GM12878 (cell line): Measurements from ENCODE around the gene KRTAP21-2. TPM values are rescaled to one million over a fixed set of nuclear protein-coding genes. Genes with fewer than 3 reads are reported as not detected.

Experiments used
- BCL11A ChIP-seq: IDR thresholded peaks from 2 replicates; pipeline ENCODE4 v1.6.1; 2011; ENCODE audit warnings: low read depth, low read length
- GABPA ChIP-seq: IDR thresholded peaks from 2 replicates; pipeline ENCODE4 v1.6.1; 2014; ENCODE audit warnings: antibody characterized with exemption, low read depth, mild to moderate bottlenecking, inconsistent platforms
- MEF2B ChIP-seq: fragments of 450-650 bp; IDR thresholded peaks from 2 replicates; pipeline ENCODE4 v1.6.1; 2018; ENCODE audit warnings: mild to moderate bottlenecking, moderate library complexity; ENCODE audit not compliant: partially characterized antibody, poor library complexity, severe bottlenecking
- MTA2 ChIP-seq: fragments of 450-650 bp; IDR thresholded peaks from 2 replicates; pipeline ENCODE4 v1.6.1; 2016; ENCODE audit warnings: low read depth, mild to moderate bottlenecking, moderate library complexity
- POLR2AphosphoS2 ChIP-seq: IDR thresholded peaks from 2 replicates; pipeline ENCODE4 v1.6.1; 2011; ENCODE audit warnings: low read depth, mild to moderate bottlenecking, low read length, improper control_type of control experiment, moderate library complexity
- SMC3 ChIP-seq: IDR thresholded peaks from 2 replicates; pipeline ENCODE4 v1.6.1; 2011; ENCODE audit warnings: low read length, improper control_type of control experiment, borderline replicate concordance
- STAT1 ChIP-seq: fragments of 450-650 bp; conservative IDR thresholded peaks from 2 replicates; pipeline ENCODE4 v1.6.1; 2014; ENCODE audit warnings: antibody characterized with exemption, mild to moderate bottlenecking
- SUZ12 ChIP-seq: fragments of 200-600 bp; sonication (generic); IDR thresholded peaks from one replicate; pipeline ENCODE4 v1.6.1; 2018; ENCODE audit warnings: antibody characterized with exemption, mild to moderate bottlenecking; ENCODE audit not compliant: unreplicated experiment
- ZNF687 ChIP-seq: fragments of 450-650 bp; IDR thresholded peaks from 2 replicates; pipeline ENCODE4 v1.6.1; 2017; ENCODE audit warnings: mild to moderate bottlenecking, moderate library complexity
- polyA plus RNA-seq, 11 experiments: library from polyadenylated mRNA; depleted of rRNA in 4 of 11; unstranded in 6 of 11; stranded (reverse) in 5 of 11; fragments of >200 nt; fragmentation: Nextera tagmentation in 4 of 11; fragmentation: Illumina TruSeq in 1 of 11; extraction: Ambion mirVana in 4 of 11; extraction: Trizol in 1 of 11; gene quantifications; 1 replicate in 1 of 11; 2 replicates in 10 of 11; pipeline versions ENCODE4 v1.2.1 to v1.2.3, GENCODE V29; 2011 to 2016; ENCODE audit warnings: inconsistent platforms in 2 of 11, missing spikeins in 2 of 11, low read depth in 1 of 11
- total RNA-seq, 4 experiments: library from RNA; depleted of rRNA in 3 of 4; stranded (reverse); fragments of >200 nt in 3 of 4; fragmentation: Illumina TruSeq in 1 of 4; extraction: Trizol in 1 of 4; gene quantifications; 2 replicates each; pipeline versions ENCODE4 v1.2.1 to v1.2.3, GENCODE V29; 2013 to 2021
- TF ChIP-seq, protein P1 (sequence below): fragments of 450-650 bp; IDR thresholded peaks from 2 replicates; pipeline ENCODE4 v1.6.1; 2014; ENCODE audit warnings: mild to moderate bottlenecking
- TF ChIP-seq, protein P2 (sequence below): fragments of 150-350 bp; IDR thresholded peaks from 2 replicates; pipeline ENCODE4 v1.6.1; 2014; ENCODE audit warnings: mild to moderate bottlenecking, low read depth, low read length

Gene KRTAP21-2
- total and polyA plus RNA-seq, 10 of the 15 experiments (the other 5 are each of a cell fraction or from before 2014, with no cell fraction given), result not detected

DNA sequence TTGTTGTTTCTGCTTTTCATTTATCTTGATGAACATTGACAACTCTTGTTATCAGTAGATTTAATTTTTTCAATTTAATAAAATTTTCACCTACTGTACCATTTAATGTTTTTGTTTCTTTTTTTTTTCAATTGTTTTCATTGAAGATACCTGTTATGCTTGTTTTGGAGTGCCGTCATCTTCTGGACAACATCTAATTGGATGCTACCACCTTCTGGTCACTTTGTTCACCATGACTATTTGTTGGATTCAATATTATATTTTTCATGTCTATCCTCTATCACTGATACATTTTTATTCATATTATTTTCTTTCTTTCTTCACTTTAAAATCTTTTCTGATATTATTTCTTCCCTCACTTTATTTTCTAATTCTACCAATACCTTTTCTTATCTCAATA lies 14.0 kb downstream of the KRTAP21-2 start (continued):
- TF ChIP-seq, protein P1, sequence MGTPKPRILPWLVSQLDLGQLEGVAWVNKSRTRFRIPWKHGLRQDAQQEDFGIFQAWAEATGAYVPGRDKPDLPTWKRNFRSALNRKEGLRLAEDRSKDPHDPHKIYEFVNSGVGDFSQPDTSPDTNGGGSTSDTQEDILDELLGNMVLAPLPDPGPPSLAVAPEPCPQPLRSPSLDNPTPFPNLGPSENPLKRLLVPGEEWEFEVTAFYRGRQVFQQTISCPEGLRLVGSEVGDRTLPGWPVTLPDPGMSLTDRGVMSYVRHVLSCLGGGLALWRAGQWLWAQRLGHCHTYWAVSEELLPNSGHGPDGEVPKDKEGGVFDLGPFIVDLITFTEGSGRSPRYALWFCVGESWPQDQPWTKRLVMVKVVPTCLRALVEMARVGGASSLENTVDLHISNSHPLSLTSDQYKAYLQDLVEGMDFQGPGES, result no peak
- no peak for TF ChIP-seq SUZ12
- TF ChIP-seq, protein P2, sequence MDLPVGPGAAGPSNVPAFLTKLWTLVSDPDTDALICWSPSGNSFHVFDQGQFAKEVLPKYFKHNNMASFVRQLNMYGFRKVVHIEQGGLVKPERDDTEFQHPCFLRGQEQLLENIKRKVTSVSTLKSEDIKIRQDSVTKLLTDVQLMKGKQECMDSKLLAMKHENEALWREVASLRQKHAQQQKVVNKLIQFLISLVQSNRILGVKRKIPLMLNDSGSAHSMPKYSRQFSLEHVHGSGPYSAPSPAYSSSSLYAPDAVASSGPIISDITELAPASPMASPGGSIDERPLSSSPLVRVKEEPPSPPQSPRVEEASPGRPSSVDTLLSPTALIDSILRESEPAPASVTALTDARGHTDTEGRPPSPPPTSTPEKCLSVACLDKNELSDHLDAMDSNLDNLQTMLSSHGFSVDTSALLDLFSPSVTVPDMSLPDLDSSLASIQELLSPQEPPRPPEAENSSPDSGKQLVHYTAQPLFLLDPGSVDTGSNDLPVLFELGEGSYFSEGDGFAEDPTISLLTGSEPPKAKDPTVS, result no peak
- no peak for TF ChIP-seq BCL11A
- TF ChIP-seq ZNF687, result no peak
- no peak for TF ChIP-seq STAT1
- no peak for TF ChIP-seq SMC3
- no peak for TF ChIP-seq GABPA
- no peak for TF ChIP-seq MEF2B
- TF ChIP-seq POLR2AphosphoS2, result no peak
- TF ChIP-seq MTA2, result no peak
